Neural cell (in vitro differentiated cells): ENCODE measurements around the gene AGL. TPM values are rescaled to one million over a fixed set of nuclear protein-coding genes. Genes with fewer than 3 reads are reported as not detected.

Experiments
- H2AFZ ChIP-seq: fragments of 200-600, 300-800 bp; sonication (generic), shearing (Covaris generic); 2 replicates; pipeline ENCODE4 v1.6.0; 2014; ENCODE audit warnings: low read depth, mild to moderate bottlenecking, antibody characterized with exemption, low read length, moderate library complexity
- H3F3A ChIP-seq: fragments of 200-600 bp; shearing (Covaris generic); 2 replicates; pipeline ENCODE4 v1.6.1; 2016; ENCODE audit warnings: mild to moderate bottlenecking, moderate library complexity, mixed read lengths, antibody characterized with exemption, low read length; ENCODE audit not compliant: insufficient read depth, poor library complexity, severe bottlenecking
- H3K27ac ChIP-seq: fragments of 200-600, 300-800 bp; sonication (generic), shearing (Covaris generic); 2 replicates; pipeline ENCODE4 v1.5.1; 2014; ENCODE audit warnings: mild to moderate bottlenecking, low read length, moderate library complexity
- H3K27me3 ChIP-seq: fragments of 300-800, 200-600 bp; sonication (generic), shearing (Covaris generic); 2 replicates; pipeline ENCODE4 v1.6.0; 2014; ENCODE audit warnings: mild to moderate bottlenecking, low read depth, low read length, moderate library complexity; ENCODE audit not compliant: insufficient read depth
- H3K36me3 ChIP-seq: fragments of 300-800, 200-600 bp; sonication (generic), shearing (Covaris generic); 2 replicates; pipeline ENCODE4 v1.5.1; 2014; ENCODE audit warnings: mild to moderate bottlenecking, antibody characterized with exemption, low read length, moderate library complexity; ENCODE audit not compliant: insufficient read depth
- H3K4me2 ChIP-seq: fragments of 300-800, 200-600 bp; sonication (generic), shearing (Covaris generic); 2 replicates; pipeline ENCODE4 v1.6.0; 2014; ENCODE audit warnings: mild to moderate bottlenecking, low read length
- H3K4me3 ChIP-seq: fragments of 300-800, 200-600 bp; sonication (generic), shearing (Covaris generic); 2 replicates; pipeline ENCODE4 v1.5.1; 2014; ENCODE audit warnings: mild to moderate bottlenecking, low read length, moderate library complexity
- H3K79me2 ChIP-seq: fragments of 200-600 bp; shearing (Covaris generic); replicated peaks from 2 replicates; pipeline ENCODE4 v1.6.0; 2014; ENCODE audit warnings: mild to moderate bottlenecking, low read length, moderate library complexity; ENCODE audit not compliant: insufficient read depth
- H3K9ac ChIP-seq: fragments of 300-800, 200-600 bp; sonication (generic), shearing (Covaris generic); 2 replicates; pipeline ENCODE4 v1.6.1; 2016; ENCODE audit warnings: mild to moderate bottlenecking, low read length, mixed read lengths
- H3K9me2 ChIP-seq: fragments of 200-600 bp; shearing (Covaris generic); 2 replicates; pipeline ENCODE4 v1.6.1; 2016; ENCODE audit warnings: mild to moderate bottlenecking, low read length, mixed read lengths; ENCODE audit not compliant: insufficient read depth
- H3K9me3 ChIP-seq: fragments of 200-600, 300-800 bp; sonication (generic), shearing (Covaris generic); 2 replicates; pipeline ENCODE4 v1.6.1; 2016; ENCODE audit warnings: mild to moderate bottlenecking, mixed run types, low read length, moderate library complexity, mixed read lengths
- H4K20me1 ChIP-seq: fragments of 200-600 bp; shearing (Covaris generic); 2 replicates; pipeline ENCODE4 v1.6.1; 2016; ENCODE audit warnings: mild to moderate bottlenecking, mixed run types; ENCODE audit not compliant: insufficient read depth
- EP300 ChIP-seq: fragments of 450-650 bp; conservative IDR thresholded peaks from 2 replicates; pipeline ENCODE4 v1.6.1; 2014; ENCODE audit warnings: antibody characterized with exemption, mild to moderate bottlenecking, moderate library complexity; ENCODE audit not compliant: poor library complexity, severe bottlenecking
- EZH2 ChIP-seq: fragments of 200-600, 300-800 bp; shearing (Covaris generic), sonication (generic); IDR thresholded peaks from 2 replicates; pipeline ENCODE4 v1.6.1; 2014; ENCODE audit warnings: antibody characterized with exemption, low read length, borderline replicate concordance, mild to moderate bottlenecking; ENCODE audit not compliant: insufficient read depth, poor library complexity, severe bottlenecking
- MXI1 ChIP-seq: fragments of 450-650 bp; conservative IDR thresholded peaks from 2 replicates; pipeline ENCODE4 v1.6.1; 2014; ENCODE audit warnings: antibody characterized with exemption, mild to moderate bottlenecking; ENCODE audit not compliant: poor library complexity, severe bottlenecking
- POLR2AphosphoS5 ChIP-seq: IDR thresholded peaks from 2 replicates; pipeline ENCODE4 v1.6.1; 2012
- RAD21 ChIP-seq: fragments of 450-650 bp; conservative IDR thresholded peaks from 2 replicates; pipeline ENCODE4 v1.6.1; 2014; ENCODE audit warnings: antibody characterized with exemption, mild to moderate bottlenecking, moderate library complexity
- REST ChIP-seq: IDR thresholded peaks from 2 replicates; pipeline ENCODE4 v1.6.1; 2012; ENCODE audit warnings: borderline replicate concordance
- SMC3 ChIP-seq: fragments of 450-650 bp; conservative IDR thresholded peaks from 2 replicates; pipeline ENCODE4 v1.6.1; 2014; ENCODE audit warnings: antibody characterized with exemption, mild to moderate bottlenecking, moderate library complexity; ENCODE audit not compliant: poor library complexity
- TAF1 ChIP-seq: IDR thresholded peaks from 2 replicates; pipeline ENCODE4 v1.6.1; 2012; ENCODE audit warnings: low read depth
- polyA plus RNA-seq: library from polyadenylated mRNA; depleted of rRNA; stranded (reverse); fragments of >200 nt; gene quantifications from 2 replicates; pipeline ENCODE4 v1.2.3, GENCODE V29; 2014
- TF ChIP-seq, protein P1 (sequence below): fragments of 450-650 bp; IDR thresholded peaks from 2 replicates; pipeline ENCODE4 v1.5.1; 2014; ENCODE audit warnings: antibody characterized with exemption, mild to moderate bottlenecking, moderate library complexity; ENCODE audit not compliant: poor library complexity, severe bottlenecking

Gene AGL
- polyA plus RNA-seq, 1 donor from 2014 or later: 17.7 TPM

- no peak overlapping the region for H3K9ac ChIP-seq
- TF ChIP-seq MXI1: no peak
- TF ChIP-seq EP300: no peak
- TF ChIP-seq, protein P1, sequence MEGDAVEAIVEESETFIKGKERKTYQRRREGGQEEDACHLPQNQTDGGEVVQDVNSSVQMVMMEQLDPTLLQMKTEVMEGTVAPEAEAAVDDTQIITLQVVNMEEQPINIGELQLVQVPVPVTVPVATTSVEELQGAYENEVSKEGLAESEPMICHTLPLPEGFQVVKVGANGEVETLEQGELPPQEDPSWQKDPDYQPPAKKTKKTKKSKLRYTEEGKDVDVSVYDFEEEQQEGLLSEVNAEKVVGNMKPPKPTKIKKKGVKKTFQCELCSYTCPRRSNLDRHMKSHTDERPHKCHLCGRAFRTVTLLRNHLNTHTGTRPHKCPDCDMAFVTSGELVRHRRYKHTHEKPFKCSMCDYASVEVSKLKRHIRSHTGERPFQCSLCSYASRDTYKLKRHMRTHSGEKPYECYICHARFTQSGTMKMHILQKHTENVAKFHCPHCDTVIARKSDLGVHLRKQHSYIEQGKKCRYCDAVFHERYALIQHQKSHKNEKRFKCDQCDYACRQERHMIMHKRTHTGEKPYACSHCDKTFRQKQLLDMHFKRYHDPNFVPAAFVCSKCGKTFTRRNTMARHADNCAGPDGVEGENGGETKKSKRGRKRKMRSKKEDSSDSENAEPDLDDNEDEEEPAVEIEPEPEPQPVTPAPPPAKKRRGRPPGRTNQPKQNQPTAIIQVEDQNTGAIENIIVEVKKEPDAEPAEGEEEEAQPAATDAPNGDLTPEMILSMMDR: no peak
- TF ChIP-seq EZH2: no peak
- no peak for TF ChIP-seq RAD21
- TF ChIP-seq SMC3: no peak
- no peak for TF ChIP-seq REST
- no peak for TF ChIP-seq POLR2AphosphoS5
- H3K36me3 ChIP-seq: no peaks in the 10 kb centered on the region
- H3K27me3 ChIP-seq: no peaks in the 10 kb centered on the region
- no peaks in the 10 kb centered on the region for H4K20me1 ChIP-seq
- no peaks in the 10 kb centered on the region for H3K9me3 ChIP-seq
- H3K4me2 ChIP-seq: no peak overlapping the region
- no peak overlapping the region for H2AFZ ChIP-seq
- H3K4me3 ChIP-seq: no peak overlapping the region
- H3K9me2 ChIP-seq: no peaks in the 10 kb centered on the region
- no peaks in the 10 kb centered on the region for H3K79me2 ChIP-seq
- no peak overlapping the region for H3K27ac ChIP-seq
- no peaks in the 10 kb centered on the region for H3F3A ChIP-seq
Measured at GRCh38 chr1:99950486-99950885, 100.3 kb downstream of the AGL start.

- TF ChIP-seq MXI1: no peak
- TF ChIP-seq, protein P1: no peak
- TF ChIP-seq TAF1: no peak
- no peak for TF ChIP-seq RAD21
- no peak for TF ChIP-seq SMC3
- no peak for TF ChIP-seq POLR2AphosphoS5
- no peak for TF ChIP-seq EP300
- TF ChIP-seq EZH2: no peak
- Histone ChIP-seq H3K4me3 (no peak overlapping the region), H3K9ac (no peak overlapping the region), H3K27ac (no peak overlapping the region), H3K79me2 (no peaks in the 10 kb centered on the region), H3K36me3 (no peaks in the 10 kb centered on the region), H3F3A (no peaks in the 10 kb centered on the region), H3K27me3 (no peaks in the 10 kb centered on the region), H3K4me2 (no peak overlapping the region), H3K9me2 (no peaks in the 10 kb centered on the region), H3K9me3 (no peaks in the 10 kb centered on the region), H4K20me1 (no peaks in the 10 kb centered on the region), H2AFZ (no peak overlapping the region)
Measured at GRCh38 chr1:99952522-99952921, 102.4 kb downstream of the AGL start.
